GM12878 (cell line): ENCODE data around the gene SORBS1. TPM values are rescaled to one million over a fixed set of nuclear protein-coding genes. Genes with fewer than 3 reads are reported as not detected.
A peak's percentile ranks its signal among the peaks of the same experiment; 100 is the strongest.

Source experiments
- ATF3 ChIP-seq: IDR thresholded peaks from 2 replicates; pipeline ENCODE4 v1.6.1; 2011; ENCODE audit warnings: low read depth, mild to moderate bottlenecking, low read length, moderate library complexity, borderline replicate concordance; ENCODE audit errors: extremely low read depth
- BCL3 ChIP-seq: IDR thresholded peaks from 2 replicates; pipeline ENCODE4 v1.6.1; 2011; ENCODE audit warnings: borderline replicate concordance, low read depth, mild to moderate bottlenecking, moderate library complexity, low read length; ENCODE audit not compliant: insufficient read depth, poor library complexity, severe bottlenecking
- BHLHE40 ChIP-seq, 2 experiments: fragments of 450-650 bp in 1 of 2; IDR thresholded peaks; 2 replicates each; pipeline ENCODE4 v1.6.1; 2011 to 2017; ENCODE audit warnings: low read depth in 2 of 2, borderline replicate concordance in 1 of 2, improper control_type of control experiment in 1 of 2, low read length in 1 of 2, mild to moderate bottlenecking in 1 of 2
- CEBPZ ChIP-seq: fragments of 150-350 bp; IDR thresholded peaks from 2 replicates; pipeline ENCODE4 v1.6.1; 2016; ENCODE audit warnings: low read depth, low read length
- E2F4 ChIP-seq: IDR thresholded peaks from 2 replicates; pipeline ENCODE4 v1.6.1; 2012; ENCODE audit warnings: low read depth, low read length, improper control_type of control experiment
- JUNB ChIP-seq: IDR thresholded peaks from 2 replicates; pipeline ENCODE4 v1.6.1; 2016; ENCODE audit warnings: antibody characterized with exemption, mild to moderate bottlenecking
- MEF2B ChIP-seq: fragments of 450-650 bp; IDR thresholded peaks from 2 replicates; pipeline ENCODE4 v1.6.1; 2018; ENCODE audit warnings: mild to moderate bottlenecking, moderate library complexity; ENCODE audit not compliant: partially characterized antibody, poor library complexity, severe bottlenecking
- NR2C1 ChIP-seq: fragments of 450-650 bp; IDR thresholded peaks from 2 replicates; pipeline ENCODE4 v1.6.1; 2017; ENCODE audit warnings: antibody characterized with exemption, mild to moderate bottlenecking, moderate library complexity
- NR2C2 ChIP-seq: IDR thresholded peaks from 2 replicates; pipeline ENCODE4 v1.6.1; 2011; ENCODE audit warnings: borderline replicate concordance, low read depth; ENCODE audit not compliant: control insufficient read depth, insufficient read length
- RFX5 ChIP-seq: IDR thresholded peaks from 2 replicates; pipeline ENCODE4 v1.6.1; 2011; ENCODE audit warnings: low read depth, low read length, improper control_type of control experiment
- SMAD5 ChIP-seq: IDR thresholded peaks from 2 replicates; pipeline ENCODE4 v1.6.1; 2016; ENCODE audit warnings: antibody characterized with exemption, low read depth
- TAF1 ChIP-seq: IDR thresholded peaks from 2 replicates; pipeline ENCODE4 v1.6.1; 2011; ENCODE audit warnings: mild to moderate bottlenecking, low read depth, low read length, borderline replicate concordance
- USF1 ChIP-seq: IDR thresholded peaks from 2 replicates; pipeline ENCODE4 v1.6.1; 2011; ENCODE audit warnings: borderline replicate concordance, low read depth, mild to moderate bottlenecking, moderate library complexity, mixed read lengths, low read length; ENCODE audit not compliant: insufficient read depth; ENCODE audit errors: extremely low read length
- YBX1 ChIP-seq: fragments of 450-650 bp; IDR thresholded peaks from 2 replicates; pipeline ENCODE4 v1.6.1; 2016; ENCODE audit warnings: antibody characterized with exemption
- ZNF24 ChIP-seq: fragments of 450-650 bp; IDR thresholded peaks from 2 replicates; pipeline ENCODE4 v1.6.1; 2017; ENCODE audit warnings: antibody characterized with exemption, mild to moderate bottlenecking
- ZNF687 ChIP-seq: fragments of 450-650 bp; IDR thresholded peaks from 2 replicates; pipeline ENCODE4 v1.6.1; 2017; ENCODE audit warnings: mild to moderate bottlenecking, moderate library complexity
- polyA plus RNA-seq, 11 experiments: library from polyadenylated mRNA; depleted of rRNA in 4 of 11; unstranded in 6 of 11; stranded (reverse) in 5 of 11; fragments of >200 nt; fragmentation: Nextera tagmentation in 4 of 11; fragmentation: Illumina TruSeq in 1 of 11; extraction: Ambion mirVana in 4 of 11; extraction: Trizol in 1 of 11; gene quantifications; 1 replicate in 1 of 11; 2 replicates in 10 of 11; pipeline versions ENCODE4 v1.2.1 to v1.2.3, GENCODE V29; 2011 to 2016; ENCODE audit warnings: inconsistent platforms in 2 of 11, missing spikeins in 2 of 11, low read depth in 1 of 11
- total RNA-seq, 4 experiments: library from RNA; depleted of rRNA in 3 of 4; stranded (reverse); fragments of >200 nt in 3 of 4; fragmentation: Illumina TruSeq in 1 of 4; extraction: Trizol in 1 of 4; gene quantifications; 2 replicates each; pipeline versions ENCODE4 v1.2.1 to v1.2.3, GENCODE V29; 2013 to 2021

SORBS1 gene
- total and polyA plus RNA-seq, 10 of the 15 experiments (the other 5 are each of a cell fraction or from before 2014, with no cell fraction given), result 0.13 to 0.75 (median 0.39) TPM

- TF ChIP-seq ATF3, result no peak
- TF ChIP-seq USF1, result peak; percentile 43
- TF ChIP-seq NR2C1, result no peak
- peak; percentile 23 for TF ChIP-seq MEF2B
- peak; percentile 22 to 51; a peak in 1 of 4 replicates for TF ChIP-seq BHLHE40 (IDR thresholded peaks at IDR 0.05; ENCODE audit: borderline replicate concordance in 1 of 2, low read depth in 2 of 2, low read length in 1 of 2)
- no peak for TF ChIP-seq ZNF687
- no peak for TF ChIP-seq ZNF24
- TF ChIP-seq SMAD5, result no peak
- peak; percentile 60 for TF ChIP-seq BCL3
- TF ChIP-seq RFX5, result no peak
- TF ChIP-seq NR2C2, result no peak
- TF ChIP-seq E2F4, result no peak
- TF ChIP-seq TAF1, result no peak
- no peak for TF ChIP-seq YBX1
- TF ChIP-seq CEBPZ, result no peak
- peak; percentile 77 for TF ChIP-seq JUNB
Measured at GRCh38 chr10:95394161-95394880, 166.8 kb downstream of the SORBS1 start (continued).
